Activated naive CD4-positive, alpha-beta T cell treated with anti-CD3 and anti-CD28 coated beads for 36 hours (primary cell): ENCODE results near the gene TRHDE. TPM values are rescaled to one million over a fixed set of nuclear protein-coding genes. Genes with fewer than 3 reads are reported as not detected.

Experiments
- CTCF ChIA-PET: fragments of 350-600 bp; sonication (Branson Sonifier 250); formaldehyde crosslinking; loops from one replicate; lab custom pipeline; 2021; ENCODE audit warnings: antibody characterized with exemption; lab: Charles Lee
- DNase-seq: peaks from one replicate; pipeline ENCODE4 v3.0.0-alpha.2; 2020
- H3K27ac Mint-ChIP-seq: one replicate; pipeline ENCODE4 v1.8.0; 2021; ENCODE audit warnings: mild to moderate bottlenecking, mixed read lengths
- H3K27me3 Mint-ChIP-seq: one replicate; pipeline ENCODE4 v1.8.0; 2021; ENCODE audit warnings: low read depth, mixed read lengths
- H3K36me3 Mint-ChIP-seq: one replicate; pipeline ENCODE4 v1.8.0; 2021; ENCODE audit warnings: low read depth, mixed read lengths
- H3K4me1 Mint-ChIP-seq: one replicate; pipeline ENCODE4 v1.8.0; 2021; ENCODE audit warnings: low read depth, mixed read lengths
- H3K4me3 Mint-ChIP-seq: one replicate; pipeline ENCODE4 v1.8.0; 2021; ENCODE audit warnings: mild to moderate bottlenecking, moderate library complexity, mixed read lengths
- H3K9me3 Mint-ChIP-seq: one replicate; pipeline ENCODE4 v1.8.0; 2021; ENCODE audit warnings: mixed read lengths
- intact Hi-C: fragments of 100-400 bp; cut with micrococcal nuclease; formaldehyde crosslinking; loops from one replicate; pipeline ENCODE4 v1.15.1; 2023
- total RNA-seq, 2 experiments: library from RNA; stranded (reverse); gene quantifications; one replicate each; pipeline ENCODE4 v1.2.3, GENCODE V29; 2021

TRHDE gene
- total RNA-seq, 2 experiments from 2014 or later = not detected

DNA sequence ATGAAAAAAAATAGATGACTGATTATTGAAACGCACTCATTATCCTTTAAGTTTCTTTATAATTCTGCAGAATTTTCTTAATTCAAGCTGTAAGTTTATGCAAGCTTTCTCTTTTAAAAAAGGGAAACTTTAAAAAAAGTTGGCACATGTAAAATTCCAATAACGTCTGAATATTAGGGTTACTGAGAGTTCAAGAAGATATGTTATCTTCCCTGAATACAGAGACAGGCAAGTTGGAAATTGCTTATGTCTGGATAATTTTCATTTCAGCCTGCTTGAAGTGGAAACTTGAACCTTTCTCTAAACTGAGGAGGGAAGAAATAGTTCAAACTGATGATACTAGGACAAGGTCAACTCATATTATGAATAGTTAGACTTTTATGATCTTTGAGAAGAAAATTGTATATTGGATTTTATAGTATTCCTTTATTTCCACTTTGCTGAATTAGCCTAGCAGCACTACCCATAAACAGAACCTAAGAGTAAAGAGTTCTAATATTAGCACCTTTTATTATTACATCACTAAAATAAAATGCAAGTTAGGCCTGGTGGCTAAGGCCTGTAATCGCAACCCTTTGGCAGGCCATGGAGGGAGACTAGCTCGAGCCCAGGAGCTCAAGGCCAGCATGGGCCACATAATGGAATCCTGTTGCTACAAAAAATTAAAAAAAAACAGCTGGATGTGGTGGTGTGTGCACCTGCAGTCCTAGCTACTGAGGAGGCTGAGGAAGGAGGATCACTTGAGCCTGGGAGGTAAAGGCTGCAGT lies 288.0 kb downstream of the TRHDE start:
- H3K9me3 Mint-ChIP-seq = peaks cover 2% of the 10 kb centered on the region

GRCh38 chr12:72570601-72571000 lies 298.4 kb downstream of the TRHDE start:
- CTCF ChIA-PET = interaction anchor here (0.6 kb wide), 1 partner anchor 258 kb away, joined by 7 read pairs; no protein-coding TSS in a partner anchor
- Mint-ChIP-seq H3K27me3 (no peaks in the 10 kb centered on the region), H3K4me3 (no peak overlapping the region), H3K36me3 (no peaks in the 10 kb centered on the region), H3K9me3 (no peaks in the 10 kb centered on the region), H3K27ac (no peak overlapping the region), H3K4me1 (no peaks in the 10 kb centered on the region)
- intact Hi-C loops = no loop called here
- DNase-seq = no peak

More for the DNA sequence above, 288.0 kb downstream of the TRHDE start:
- Mint-ChIP-seq H3K4me1 (no peaks in the 10 kb centered on the region), H3K4me3 (no peak overlapping the region), H3K27ac (no peak overlapping the region), H3K36me3 (no peaks in the 10 kb centered on the region), H3K27me3 (no peaks in the 10 kb centered on the region)
- CTCF ChIA-PET = no interaction called here
- no peak for DNase-seq
- intact Hi-C loops = loop anchor here (10.0 kb wide), 1 partner anchor 1785 kb away; no protein-coding TSS in a partner anchor

GRCh38 chr12:72574138-72574537 lies 302.0 kb downstream of the TRHDE start:
- no peaks in the 10 kb centered on the region for H3K36me3 Mint-ChIP-seq
- H3K9me3 Mint-ChIP-seq = no peaks in the 10 kb centered on the region
- H3K27ac Mint-ChIP-seq = no peak overlapping the region
- CTCF ChIA-PET = no interaction called here
- no peaks in the 10 kb centered on the region for H3K4me1 Mint-ChIP-seq
- intact Hi-C loops = no loop called here
- H3K27me3 Mint-ChIP-seq = no peaks in the 10 kb centered on the region
- H3K4me3 Mint-ChIP-seq = no peak overlapping the region
- no peak for DNase-seq

- no peaks in the 10 kb centered on the region for H3K9me3 Mint-ChIP-seq
- no peak for DNase-seq
- CTCF ChIA-PET = no interaction called here
- H3K27me3 Mint-ChIP-seq = no peaks in the 10 kb centered on the region
- H3K36me3 Mint-ChIP-seq = no peaks in the 10 kb centered on the region
- intact Hi-C loops = no loop called here
- H3K4me1 Mint-ChIP-seq = no peaks in the 10 kb centered on the region
- H3K4me3 Mint-ChIP-seq = no peak overlapping the region
- no peak overlapping the region for H3K27ac Mint-ChIP-seq
Measured at GRCh38 chr12:72578327-72578726, 306.2 kb downstream of the TRHDE start.

- peaks cover 3% of the 10 kb centered on the region for H3K9me3 Mint-ChIP-seq
- H3K36me3 Mint-ChIP-seq = no peaks in the 10 kb centered on the region
- intact Hi-C loops = no loop called here
- H3K27ac Mint-ChIP-seq = no peak overlapping the region
- no peak for DNase-seq
- H3K4me3 Mint-ChIP-seq = no peak overlapping the region
- CTCF ChIA-PET = no interaction called here
- H3K4me1 Mint-ChIP-seq = no peaks in the 10 kb centered on the region
- H3K27me3 Mint-ChIP-seq = no peaks in the 10 kb centered on the region
Measured at GRCh38 chr12:72586456-72586855, 314.3 kb downstream of the TRHDE start.

GRCh38 chr12:72602581-72602980 lies 330.4 kb downstream of the TRHDE start:
- Mint-ChIP-seq H3K4me1 (no peaks in the 10 kb centered on the region), H3K27ac (no peak overlapping the region), H3K4me3 (no peak overlapping the region), H3K9me3 (peaks cover 3% of the 10 kb centered on the region), H3K27me3 (no peaks in the 10 kb centered on the region), H3K36me3 (no peaks in the 10 kb centered on the region)
- DNase-seq = no peak
- CTCF ChIA-PET = no interaction called here
- intact Hi-C loops = no loop called here

DNA sequence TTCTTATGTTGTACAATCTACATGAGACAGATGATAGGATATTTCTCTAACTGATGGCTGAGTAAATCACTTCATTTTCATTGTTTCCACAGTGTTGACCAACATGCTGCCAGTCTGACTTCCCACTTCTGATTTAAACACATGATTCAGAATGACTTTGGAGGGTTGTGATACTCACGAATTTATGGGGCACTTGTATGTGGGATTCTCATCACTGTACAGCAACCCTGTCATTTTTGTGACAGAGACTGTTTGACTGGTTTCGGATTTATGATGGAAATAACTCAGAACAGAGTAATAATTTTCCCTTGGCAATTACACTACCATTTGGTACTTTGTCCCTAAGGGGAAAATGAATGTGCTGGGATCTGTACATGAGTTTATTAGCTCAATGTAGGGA lies 333.8 kb downstream of the TRHDE start:
- CTCF ChIA-PET = no interaction called here
- H3K4me1 Mint-ChIP-seq = no peaks in the 10 kb centered on the region
- DNase-seq = no peak
- intact Hi-C loops = no loop called here
- H3K9me3 Mint-ChIP-seq = peaks cover 1% of the 10 kb centered on the region
- H3K27ac Mint-ChIP-seq = no peak overlapping the region
- no peaks in the 10 kb centered on the region for H3K27me3 Mint-ChIP-seq
- H3K36me3 Mint-ChIP-seq = no peaks in the 10 kb centered on the region
- no peak overlapping the region for H3K4me3 Mint-ChIP-seq

GRCh38 chr12:72610342-72610741 lies 338.2 kb downstream of the TRHDE start:
- no peak overlapping the region for H3K4me3 Mint-ChIP-seq
- no peaks in the 10 kb centered on the region for H3K27me3 Mint-ChIP-seq
- no peak for DNase-seq
- no peaks in the 10 kb centered on the region for H3K9me3 Mint-ChIP-seq
- CTCF ChIA-PET = no interaction called here
- H3K27ac Mint-ChIP-seq = no peak overlapping the region
- H3K4me1 Mint-ChIP-seq = no peaks in the 10 kb centered on the region
- H3K36me3 Mint-ChIP-seq = no peaks in the 10 kb centered on the region
- intact Hi-C loops = no loop called here

GRCh38 chr12:72610854-72611358 lies 338.7 kb downstream of the TRHDE start:
- CTCF ChIA-PET = no interaction called here
- Mint-ChIP-seq H3K9me3 (no peaks in the 10 kb centered on the region), H3K36me3 (no peaks in the 10 kb centered on the region), H3K27me3 (no peaks in the 10 kb centered on the region), H3K4me1 (no peaks in the 10 kb centered on the region), H3K27ac (no peak overlapping the region), H3K4me3 (no peak overlapping the region)
- DNase-seq = no peak
- intact Hi-C loops = no loop called here

DNA sequence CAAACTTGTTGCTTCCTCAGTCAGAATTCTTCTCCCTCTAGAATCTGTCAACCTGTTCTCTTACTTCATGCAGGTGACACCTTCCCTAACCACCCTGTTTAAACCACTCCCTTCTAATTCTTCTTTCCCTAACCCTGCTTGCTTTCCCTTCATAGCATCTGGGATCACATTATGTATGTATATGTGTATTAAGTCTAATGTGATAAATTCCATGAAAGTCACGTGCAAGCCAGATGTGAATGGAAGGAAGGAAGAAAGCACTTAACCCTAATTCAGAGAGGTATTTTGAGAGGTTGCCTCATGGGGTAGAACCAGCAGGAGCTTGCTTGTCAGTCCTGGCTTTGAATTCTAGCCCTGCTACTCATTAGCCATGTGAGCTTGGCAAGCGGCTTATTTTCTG lies 340.0 kb downstream of the TRHDE start:
- Mint-ChIP-seq H3K4me3 (no peak overlapping the region), H3K27me3 (no peaks in the 10 kb centered on the region), H3K9me3 (no peaks in the 10 kb centered on the region), H3K4me1 (no peaks in the 10 kb centered on the region), H3K36me3 (no peaks in the 10 kb centered on the region), H3K27ac (no peak overlapping the region)
- no peak for DNase-seq
- intact Hi-C loops = no loop called here
- CTCF ChIA-PET = no interaction called here

GRCh38 chr12:72618764-72619163 lies 346.6 kb downstream of the TRHDE start:
- intact Hi-C loops = no loop called here
- no peaks in the 10 kb centered on the region for H3K4me1 Mint-ChIP-seq
- CTCF ChIA-PET = interaction anchor here (0.6 to 0.7 kb wide), 2 partner anchors 89 to 275 kb away, joined by 3 read pairs; no protein-coding TSS in a partner anchor
- DNase-seq = no peak
- no peaks in the 10 kb centered on the region for H3K9me3 Mint-ChIP-seq
- H3K27ac Mint-ChIP-seq = no peak overlapping the region
- H3K4me3 Mint-ChIP-seq = no peak overlapping the region
- no peaks in the 10 kb centered on the region for H3K36me3 Mint-ChIP-seq
- no peaks in the 10 kb centered on the region for H3K27me3 Mint-ChIP-seq

- no peaks in the 10 kb centered on the region for H3K36me3 Mint-ChIP-seq
- no peaks in the 10 kb centered on the region for H3K27me3 Mint-ChIP-seq
- CTCF ChIA-PET = no interaction called here
- H3K9me3 Mint-ChIP-seq = no peaks in the 10 kb centered on the region
- intact Hi-C loops = no loop called here
- DNase-seq = no peak
- H3K4me1 Mint-ChIP-seq = no peaks in the 10 kb centered on the region
- no peak overlapping the region for H3K27ac Mint-ChIP-seq
- no peak overlapping the region for H3K4me3 Mint-ChIP-seq
Measured at GRCh38 chr12:72622556-72622955, 350.4 kb downstream of the TRHDE start.
